ENCODE results near the gene ATP12A.

ATP12A gene

GRCh38 chr13:24680258-24680920 lies at the start of gene ATP12A:
Gene ATP12A (plus strand): TSS chr13:24680408. CDS start chr13:24680744, 336 bp downstream.
- no peak for DNase-seq

GRCh38 chr13:24630851-24631620 lies 49.2 kb upstream of the ATP12A start:
- no peak for DNase-seq

DNA sequence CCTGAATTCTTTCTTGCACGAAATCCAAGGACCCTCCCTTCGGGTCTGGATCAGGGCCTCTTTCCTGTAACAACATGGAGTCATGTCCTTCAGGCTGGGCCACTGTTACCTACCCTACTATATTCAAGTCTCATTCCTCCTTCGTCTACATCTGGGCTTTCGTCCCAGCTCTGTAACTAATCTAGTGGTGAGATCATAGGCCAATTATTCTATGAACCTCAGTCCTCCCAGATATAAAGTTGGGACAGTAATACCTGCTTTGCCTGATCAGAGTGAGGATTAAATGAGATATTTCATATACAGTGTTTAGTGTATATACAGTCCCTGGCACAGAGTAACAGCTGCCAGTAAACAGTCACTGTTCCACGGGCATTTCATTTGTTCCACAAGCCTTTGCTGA lies 48.3 kb upstream of the ATP12A start:
- no peak for DNase-seq

- no peak for DNase-seq
Observed at GRCh38 chr13:24632382-24633121, 47.7 kb upstream of the ATP12A start.

DNA sequence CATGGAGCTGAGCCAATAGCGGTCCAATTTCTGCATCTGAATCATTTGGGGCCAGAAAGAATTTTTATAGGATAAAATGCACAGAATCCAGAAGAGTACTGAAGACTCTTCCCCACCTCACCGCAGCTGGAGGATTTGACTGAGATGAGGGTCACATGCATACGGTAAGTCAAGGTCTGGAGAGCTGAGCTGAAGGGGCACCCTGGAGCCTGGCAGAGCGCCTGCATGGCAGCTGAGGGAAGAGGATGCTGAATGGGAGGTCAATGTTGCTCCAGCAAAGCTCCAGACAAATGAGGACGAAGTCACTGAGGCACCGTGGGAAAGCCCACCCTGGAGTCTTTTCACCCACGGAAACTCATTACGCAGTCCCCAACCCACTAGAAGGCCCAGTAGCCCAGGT lies 43.4 kb upstream of the ATP12A start:
- DNase-seq: no peak

- DNase-seq: no peak
Observed at GRCh38 chr13:24638096-24638495, 42.1 kb upstream of the ATP12A start.

GRCh38 chr13:24640752-24641151 lies 39.5 kb upstream of the ATP12A start:
- no peak for DNase-seq

GRCh38 chr13:24642219-24642618 lies 38.0 kb upstream of the ATP12A start:
- no peak for DNase-seq

DNA sequence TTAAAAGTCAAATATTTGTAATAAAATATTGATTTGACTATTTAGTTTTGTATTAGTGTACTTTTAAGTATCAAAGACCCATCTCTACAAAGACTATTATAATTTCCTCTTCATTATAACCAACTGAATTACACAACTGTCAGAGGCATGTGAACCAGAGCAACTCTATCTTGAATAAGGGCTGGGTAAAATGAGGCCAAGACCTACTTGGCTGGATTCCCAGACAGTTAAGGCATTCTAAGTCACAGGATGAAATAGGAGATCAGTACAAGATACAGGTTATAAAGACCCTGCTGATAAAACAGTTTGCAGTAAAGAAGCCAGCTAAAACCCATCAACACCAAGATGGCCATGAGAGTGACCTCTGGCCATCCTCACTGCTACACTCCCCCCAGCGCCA lies 36.2 kb upstream of the ATP12A start:
- DNase-seq: no peak

- no peak for DNase-seq
Observed at GRCh38 chr13:24648271-24648670, 31.9 kb upstream of the ATP12A start.

GRCh38 chr13:24648983-24649687 lies 31.1 kb upstream of the ATP12A start:
- no peak for DNase-seq

- DNase-seq: no peak
Observed at GRCh38 chr13:24649688-24650043, 30.5 kb upstream of the ATP12A start.

- DNase-seq: no peak
Observed at GRCh38 chr13:24650161-24650560, 30.0 kb upstream of the ATP12A start.

DNA sequence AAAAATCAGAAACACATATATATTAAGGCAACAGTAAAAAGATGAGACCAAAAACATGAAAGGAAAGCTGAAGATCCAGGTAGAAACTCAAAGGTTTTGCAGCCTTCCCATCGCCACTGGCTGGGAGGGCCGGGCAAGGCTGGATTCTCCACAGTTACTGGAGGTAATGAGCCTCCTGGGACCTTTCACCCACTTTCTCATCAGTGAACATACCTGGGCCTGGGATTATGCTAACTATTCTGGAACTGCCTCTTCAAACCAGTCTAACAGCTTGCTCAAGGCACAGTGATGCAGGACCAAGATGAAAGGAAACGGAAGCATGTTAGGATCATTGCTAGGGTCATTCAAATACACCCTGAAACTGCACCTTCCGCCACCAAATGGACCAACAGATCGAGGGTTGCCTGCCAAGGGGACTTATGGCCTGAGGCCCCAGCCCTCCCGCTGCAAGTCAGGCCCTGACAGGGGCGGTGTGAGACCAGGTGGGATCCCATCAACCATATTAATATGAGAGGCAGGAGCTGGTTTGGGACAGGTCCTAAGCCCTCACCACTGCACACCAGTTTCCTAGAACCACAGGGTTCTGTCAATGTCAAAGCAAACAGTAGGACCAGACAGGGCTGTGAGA lies 28.4 kb upstream of the ATP12A start:
- no peak for DNase-seq

DNA sequence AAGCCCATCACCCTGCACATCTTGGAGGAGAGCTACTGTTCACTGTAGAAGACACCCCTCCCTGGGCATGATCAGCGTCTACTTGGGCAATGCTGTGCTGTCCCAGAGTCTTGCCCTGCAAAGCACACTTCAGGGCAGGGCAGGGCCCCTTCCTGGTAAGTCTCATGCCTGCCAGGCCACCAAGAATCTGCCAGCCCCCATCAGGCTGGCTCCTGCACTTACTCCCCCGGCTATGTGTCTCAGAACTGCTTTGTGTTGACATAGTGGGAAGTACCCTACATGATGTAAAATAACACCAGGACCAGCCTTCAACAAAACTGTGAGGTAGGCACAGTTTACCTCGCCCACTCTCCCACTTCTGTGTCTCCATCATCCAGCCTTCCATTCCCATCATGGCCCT lies 27.8 kb upstream of the ATP12A start:
- DNase-seq: no peak

- no peak for DNase-seq
Observed at GRCh38 chr13:24654741-24655140, 25.5 kb upstream of the ATP12A start.

- DNase-seq: no peak
Observed at GRCh38 chr13:24659239-24659638, 21.0 kb upstream of the ATP12A start.

DNA sequence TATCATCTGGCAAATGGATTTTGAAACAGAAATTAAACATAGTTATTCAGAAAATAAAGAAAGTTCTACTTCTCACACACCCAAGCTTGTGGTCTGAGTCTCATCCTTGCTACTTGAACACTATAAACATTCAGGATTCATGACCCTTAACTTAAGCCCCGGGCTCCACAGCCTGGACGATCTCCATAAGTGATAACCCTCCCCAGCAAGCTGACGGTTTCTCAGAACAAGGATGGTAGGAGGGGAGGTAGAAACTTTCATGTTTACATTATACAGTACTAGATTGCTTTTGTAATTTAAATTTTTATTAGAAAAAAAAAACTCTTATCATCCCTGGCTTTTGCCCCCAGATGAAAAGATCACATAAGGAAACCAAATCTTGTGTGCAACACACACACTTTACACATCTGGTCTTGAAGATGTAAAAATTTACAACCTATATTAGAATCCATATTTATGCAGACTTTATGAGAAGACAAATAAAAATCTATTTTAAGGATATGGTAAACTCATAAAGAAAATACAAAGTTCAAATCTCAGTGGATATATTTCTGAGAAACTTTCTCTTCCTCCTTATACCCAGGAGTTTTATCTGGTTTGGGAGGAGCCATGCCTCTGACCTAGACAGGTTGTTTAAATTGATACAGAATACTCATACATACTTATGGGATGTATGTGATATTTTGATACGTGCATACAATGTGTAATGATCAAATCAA lies 20.0 kb upstream of the ATP12A start:
- DNase-seq: no peak

GRCh38 chr13:24661713-24662112 lies 18.5 kb upstream of the ATP12A start:
- no peak for DNase-seq

DNA sequence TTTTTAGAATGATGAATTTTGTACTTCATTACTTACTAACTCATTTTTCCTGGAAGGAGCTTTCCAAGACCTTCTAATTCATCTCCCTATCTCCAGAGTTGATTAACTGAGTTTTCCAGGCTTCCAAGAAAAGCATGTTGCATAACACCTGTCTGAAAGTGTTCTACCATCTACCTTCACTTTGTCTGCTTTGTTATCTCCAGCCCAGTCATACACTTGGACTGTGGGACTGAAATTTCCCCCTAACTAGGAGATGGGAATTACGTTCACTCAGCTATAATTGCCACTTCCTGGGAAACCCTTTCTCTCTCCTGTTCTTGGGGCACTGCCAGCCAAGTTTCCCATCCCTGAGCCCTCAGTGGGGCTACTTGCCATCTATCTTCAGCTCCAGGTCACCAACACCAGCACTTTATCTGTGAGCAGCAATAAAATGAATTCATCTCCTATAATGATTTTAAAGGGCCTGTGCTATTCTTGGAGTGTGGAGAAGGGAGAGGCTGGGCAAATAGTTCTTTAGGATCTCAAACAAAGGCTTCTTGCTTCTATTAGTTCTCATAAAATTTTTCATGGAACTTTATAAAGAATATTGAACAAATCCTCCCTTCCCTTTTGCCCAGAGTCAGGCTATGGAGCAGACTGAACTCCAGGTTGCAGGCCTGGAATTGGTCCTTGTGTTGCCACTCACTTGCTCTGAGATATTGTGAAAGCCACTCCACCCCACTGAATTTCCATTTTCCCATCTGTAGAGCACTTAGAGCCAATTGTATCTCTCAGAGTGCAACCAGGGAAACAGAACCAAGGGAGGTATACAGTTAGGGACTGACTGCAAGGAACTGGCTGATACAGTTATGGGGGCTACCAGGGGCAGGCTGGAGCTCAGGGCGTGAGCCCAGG lies 17.8 kb upstream of the ATP12A start:
- DNase-seq: no peak

- DNase-seq: no peak
Observed at GRCh38 chr13:24663089-24663395, 17.2 kb upstream of the ATP12A start.

Measured in NCI-H446 (cell line).